ENCODE results near the gene CDH2.

GRCh38 chr18:28039691-28040090, 137.2 kb downstream of the CDH2 start:
- TF ChIP-seq CTCF (IDR thresholded peaks at IDR 0.05) (no peak), POLR2A (IDR thresholded peaks at IDR 0.05) (no peak)

Data from gastroesophageal sphincter (tissue), 3 donors.